ENCODE results near the gene RPL15. TPM values are rescaled to one million over a fixed set of nuclear protein-coding genes. Genes with fewer than 3 reads are reported as not detected.
"Not testable (repeated sequence)": the region's sequence is repeated elsewhere in the genome, so short reads cannot be mapped to it uniquely, and the experiment has no call there.

RPL15 gene
- total RNA-seq, 2 donors from 2014 or later, result 385 to 1,128 TPM

DNA sequence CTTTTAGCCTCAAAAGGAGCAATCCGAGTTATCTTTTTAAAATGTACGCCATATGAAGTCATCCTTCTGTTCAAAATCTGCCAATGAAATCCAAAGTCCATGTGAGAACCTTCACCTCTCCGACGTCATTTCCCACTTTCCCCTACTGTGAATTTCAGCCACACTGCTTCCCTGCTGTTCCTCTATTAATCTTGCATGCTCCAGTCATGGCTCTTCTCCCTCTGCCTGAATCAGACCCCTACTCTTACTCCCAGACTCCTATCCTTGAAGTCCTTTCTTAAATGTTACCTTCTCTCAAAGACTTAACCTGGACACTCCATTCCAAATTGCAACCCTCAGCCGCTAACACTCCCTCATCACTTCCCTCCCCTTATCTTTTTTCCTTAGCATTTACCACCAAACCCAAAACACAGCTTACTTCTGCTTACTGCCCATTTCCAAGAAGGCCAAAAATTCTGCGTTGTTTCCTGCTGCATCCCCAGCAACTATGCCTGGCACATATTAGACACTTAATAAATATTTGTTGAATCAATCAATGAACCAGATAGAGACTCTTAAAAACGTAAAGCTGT is 1.3 kb upstream of the RPL15 start:
- TF ChIP-seq POLR2A (IDR thresholded peaks at IDR 0.05), result no peak
- no peaks in the 10 kb centered on the region for H3K9me3 ChIP-seq
- no peak overlapping the region for H3K27ac ChIP-seq
- no peaks in the 10 kb centered on the region for H3K27me3 ChIP-seq
- 40 to 46% methylated on average over 7 of the region's 7 CpGs for WGBS, 2 donors
- DNase-seq (no peak), ATAC-seq (no peak)
- peaks cover 39% of the 10 kb centered on the region for H3K4me1 ChIP-seq
- H3K36me3 ChIP-seq (replicated peaks in 1 of 2; ENCODE audit: insufficient read depth in 1 of 2, low read depth in 2 of 2), result peaks cover 0 to 10% of the 10 kb centered on the region in 2 donors
- H3K4me3 ChIP-seq, result no peak overlapping the region
- intact Hi-C loops (cut with DNase I), result no loop called here

DNA sequence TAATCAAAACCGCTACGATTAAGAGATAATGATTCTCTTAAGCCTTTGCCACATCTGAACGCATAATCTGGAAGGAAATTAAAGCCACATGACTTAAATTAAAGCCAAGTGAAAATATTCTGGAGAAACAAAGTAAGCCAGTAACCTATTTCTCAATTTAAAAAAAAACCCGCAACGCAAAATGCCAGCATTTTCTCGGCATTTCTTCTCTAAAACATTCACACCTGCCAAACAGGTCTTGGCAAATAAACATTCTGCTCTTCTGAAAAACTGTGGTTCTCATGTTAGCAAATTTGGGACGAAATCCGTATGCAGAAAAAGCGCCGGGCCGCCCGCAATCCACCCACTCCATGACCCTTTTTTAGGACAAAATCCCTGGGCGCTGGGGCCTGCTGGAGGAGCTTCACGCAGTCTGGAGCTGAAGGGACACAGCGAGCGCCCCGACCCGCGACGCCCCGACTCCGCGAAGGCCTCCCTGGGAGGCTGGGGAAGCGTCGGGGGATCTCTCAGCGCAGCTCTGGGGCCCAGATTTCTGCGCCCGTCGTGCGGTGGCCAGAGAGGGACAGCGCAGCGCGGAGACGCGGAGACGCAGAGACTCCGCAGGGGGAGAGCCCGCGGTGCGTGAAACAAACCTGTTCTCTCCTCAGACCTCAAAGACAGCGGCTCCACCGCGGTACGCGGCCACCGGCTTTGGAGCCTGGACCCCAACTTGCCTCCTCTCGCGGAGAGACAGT is 613 bp upstream of the RPL15 start:
- ATAC-seq (peak; percentile 52), DNase-seq (no peak)
- peak overlapping the region; percentile 89 to 96 (median 94) for H3K27ac ChIP-seq
- peak overlapping the region; percentile 75 to 90 for H3K4me3 ChIP-seq
- 1 to 2% methylated on average over 16 to 44 of the region's 48 CpGs for WGBS, 2 donors
- H3K27me3 ChIP-seq, result no peaks in the 10 kb centered on the region
- intact Hi-C loops (cut with DNase I), result no loop called here
- TF ChIP-seq POLR2A (IDR thresholded peaks at IDR 0.05), result no peak
- TF ChIP-seq, protein P1, sequence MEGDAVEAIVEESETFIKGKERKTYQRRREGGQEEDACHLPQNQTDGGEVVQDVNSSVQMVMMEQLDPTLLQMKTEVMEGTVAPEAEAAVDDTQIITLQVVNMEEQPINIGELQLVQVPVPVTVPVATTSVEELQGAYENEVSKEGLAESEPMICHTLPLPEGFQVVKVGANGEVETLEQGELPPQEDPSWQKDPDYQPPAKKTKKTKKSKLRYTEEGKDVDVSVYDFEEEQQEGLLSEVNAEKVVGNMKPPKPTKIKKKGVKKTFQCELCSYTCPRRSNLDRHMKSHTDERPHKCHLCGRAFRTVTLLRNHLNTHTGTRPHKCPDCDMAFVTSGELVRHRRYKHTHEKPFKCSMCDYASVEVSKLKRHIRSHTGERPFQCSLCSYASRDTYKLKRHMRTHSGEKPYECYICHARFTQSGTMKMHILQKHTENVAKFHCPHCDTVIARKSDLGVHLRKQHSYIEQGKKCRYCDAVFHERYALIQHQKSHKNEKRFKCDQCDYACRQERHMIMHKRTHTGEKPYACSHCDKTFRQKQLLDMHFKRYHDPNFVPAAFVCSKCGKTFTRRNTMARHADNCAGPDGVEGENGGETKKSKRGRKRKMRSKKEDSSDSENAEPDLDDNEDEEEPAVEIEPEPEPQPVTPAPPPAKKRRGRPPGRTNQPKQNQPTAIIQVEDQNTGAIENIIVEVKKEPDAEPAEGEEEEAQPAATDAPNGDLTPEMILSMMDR (IDR thresholded peaks at IDR 0.05), result no peak
- peaks cover 0 to 11% of the 10 kb centered on the region in 2 donors for H3K36me3 ChIP-seq (replicated peaks in 1 of 2; ENCODE audit: insufficient read depth in 1 of 2, low read depth in 2 of 2)
- H3K4me1 ChIP-seq, result peaks cover 39% of the 10 kb centered on the region
- no peaks in the 10 kb centered on the region for H3K9me3 ChIP-seq

- Histone ChIP-seq H3K4me3 (peak overlapping the region; percentile 75 to 90), H3K4me1 (peaks cover 39% of the 10 kb centered on the region), H3K27ac (peak overlapping the region; percentile 89 to 96 (median 94)), H3K36me3 (replicated peaks in 1 of 2; ENCODE audit: insufficient read depth in 1 of 2, low read depth in 2 of 2) (peaks cover 0 to 11% of the 10 kb centered on the region in 2 donors)
- H3K27me3 ChIP-seq; H3K9me3 ChIP-seq; intact Hi-C loops (cut with DNase I): not testable (repeated sequence)
- ATAC-seq, result peak; percentile 53
- DNase-seq, result peak in 3 of 4 donors; percentile 62 to 77 (median 71)
- 0 to 1% methylated on average over 21 of the region's 21 CpGs for WGBS, 2 donors
Measured at GRCh38 chr3:23917679-23918303, 859 bp downstream of the RPL15 start.

DNA sequence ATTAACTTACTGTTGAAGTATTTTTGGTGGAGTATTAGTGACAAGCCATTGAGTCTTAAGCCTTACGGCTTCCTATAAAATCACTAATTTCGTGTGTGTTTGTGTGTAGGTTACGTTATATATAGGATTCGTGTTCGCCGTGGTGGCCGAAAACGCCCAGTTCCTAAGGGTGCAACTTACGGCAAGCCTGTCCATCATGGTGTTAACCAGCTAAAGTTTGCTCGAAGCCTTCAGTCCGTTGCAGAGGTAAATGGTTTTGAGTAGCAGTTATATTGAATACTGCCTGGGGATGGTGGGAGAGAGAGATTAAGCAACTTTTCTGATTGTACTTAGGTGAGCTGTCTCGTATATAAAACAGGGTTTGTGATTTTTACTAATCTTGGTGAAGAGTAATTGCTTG is 1.4 kb downstream of the RPL15 start:
- intact Hi-C loops (cut with DNase I); ATAC-seq; DNase-seq; H3K9me3 ChIP-seq; H3K27me3 ChIP-seq: not testable (repeated sequence)
- Histone ChIP-seq H3K36me3 (replicated peaks in 1 of 2; ENCODE audit: insufficient read depth in 1 of 2, low read depth in 2 of 2) (peaks cover 0 to 11% of the 10 kb centered on the region in 2 donors), H3K4me1 (peaks cover 39% of the 10 kb centered on the region), H3K27ac (peak overlapping the region in 3 of 4 donors; percentile 89 to 95 (median 92)), H3K4me3 (peak overlapping the region in 1 of 2 donors; percentile 90)
- 20 to 29% methylated on average over 12 of the region's 12 CpGs for WGBS, 2 donors

DNA sequence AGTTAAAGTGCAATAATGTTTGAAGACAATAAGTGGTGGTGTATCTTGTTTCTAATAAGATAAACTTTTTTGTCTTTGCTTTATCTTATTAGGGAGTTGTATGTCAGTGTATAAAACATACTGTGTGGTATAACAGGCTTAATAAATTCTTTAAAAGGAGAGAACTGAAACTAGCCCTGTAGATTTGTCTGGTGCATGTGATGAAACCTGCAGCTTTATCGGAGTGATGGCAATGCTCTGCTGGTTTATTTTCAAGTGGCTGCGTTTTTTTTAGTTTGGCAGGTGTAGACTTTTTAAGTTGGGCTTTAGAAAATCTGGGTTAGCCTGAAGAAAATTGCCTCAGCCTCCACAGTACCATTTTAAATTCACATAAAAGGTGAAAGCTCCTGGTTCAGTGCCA is 2.7 kb downstream of the RPL15 start:
- intact Hi-C loops (cut with DNase I), result no loop called here
- 62 to 82% methylated on average over 2 of the region's 2 CpGs for WGBS, 2 donors
- Histone ChIP-seq H3K9me3 (no peaks in the 10 kb centered on the region), H3K27me3 (no peaks in the 10 kb centered on the region), H3K4me1 (peaks cover 33% of the 10 kb centered on the region), H3K36me3 (replicated peaks in 1 of 2; ENCODE audit: insufficient read depth in 1 of 2, low read depth in 2 of 2) (peaks cover 0 to 11% of the 10 kb centered on the region in 2 donors), H3K4me3 (no peak overlapping the region), H3K27ac (no peak overlapping the region)
- TF ChIP-seq POLR2A (IDR thresholded peaks at IDR 0.05), result no peak
- TF ChIP-seq, protein P1 (IDR thresholded peaks at IDR 0.05), result no peak
- ATAC-seq (no peak), DNase-seq (no peak)

GRCh38 chr3:23920151-23920655 is 3.3 kb downstream of the RPL15 start:
- DNase-seq, result no peak
- 82 to 85% methylated on average over 5 of the region's 5 CpGs for WGBS, 2 donors
- intact Hi-C loops (cut with DNase I), result no loop called here

More at GRCh38 chr3:23920151-23920655, 3.3 kb downstream of the RPL15 start:
- no peak for ATAC-seq
- Histone ChIP-seq H3K9me3 (no peaks in the 10 kb centered on the region), H3K4me1 (peaks cover 30% of the 10 kb centered on the region), H3K4me3 (no peak overlapping the region), H3K27me3 (no peaks in the 10 kb centered on the region), H3K36me3 (replicated peaks in 1 of 2; ENCODE audit: insufficient read depth in 1 of 2, low read depth in 2 of 2) (peaks cover 0 to 11% of the 10 kb centered on the region in 2 donors), H3K27ac (no peak overlapping the region)
- peak in 1 of 3 donors; percentile 22 for TF ChIP-seq POLR2A (IDR thresholded peaks at IDR 0.05)
- TF ChIP-seq, protein P1 (IDR thresholded peaks at IDR 0.05), result no peak
